K562 (cell line): Measurements from ENCODE around the gene SUCO.

ENCODE experiments used
- CBFB ChIP-seq: sonication (generic); formaldehyde crosslinking; IDR thresholded peaks from 2 replicates; pipeline ENCODE4 v1.4.0; 2020; ENCODE audit warnings: mild to moderate bottlenecking, missing genetic modification reagents
- CBX1 ChIP-seq: sonication (generic); IDR thresholded peaks from 2 replicates; pipeline ENCODE4 v1.6.1; 2016; ENCODE audit warnings: antibody characterized with exemption, low read depth, mild to moderate bottlenecking
- EP300 ChIP-seq: IDR thresholded peaks from 2 replicates; pipeline ENCODE4 v1.6.1; 2012; ENCODE audit warnings: low read length, improper control_type of control experiment
- NFE2L1 ChIP-seq: fragments of 450-650 bp; IDR thresholded peaks from 2 replicates; pipeline ENCODE4 v1.6.1; 2016; ENCODE audit warnings: missing genetic modification characterization, low read depth, mild to moderate bottlenecking, missing compliant biosample characterization, moderate library complexity, borderline replicate concordance
- NR1H2 ChIP-seq: sonication (generic); formaldehyde crosslinking; IDR thresholded peaks from 2 replicates; pipeline ENCODE4 v1.4.0; 2020; ENCODE audit warnings: mild to moderate bottlenecking, missing genetic modification reagents
- SMC3 ChIP-seq: conservative IDR thresholded peaks from 2 replicates; pipeline ENCODE4 v1.6.1; 2011; ENCODE audit warnings: low read depth, low read length, improper control_type of control experiment; ENCODE audit not compliant: insufficient read depth
- TSC22D4 ChIP-seq: fragments of 450-650 bp; IDR thresholded peaks from 2 replicates; pipeline ENCODE4 v1.6.1; 2016; ENCODE audit warnings: missing genetic modification characterization, missing biosample characterization, control low read depth
- TF ChIP-seq, protein P1 (sequence below), 3 experiments: IDR thresholded peaks in 2 of 3; conservative IDR thresholded peaks in 1 of 3; 2 replicates each; pipeline ENCODE4 v1.5.1; 2011 to 2012; ENCODE audit warnings: low read length in 3 of 3, mild to moderate bottlenecking in 3 of 3, control low read depth in 2 of 3, improper control_type of control experiment in 1 of 3, inconsistent platforms in 1 of 3, low read depth in 1 of 3, mixed read lengths in 1 of 3, moderate library complexity in 1 of 3; ENCODE audit not compliant: insufficient read depth in 2 of 3

DNA sequence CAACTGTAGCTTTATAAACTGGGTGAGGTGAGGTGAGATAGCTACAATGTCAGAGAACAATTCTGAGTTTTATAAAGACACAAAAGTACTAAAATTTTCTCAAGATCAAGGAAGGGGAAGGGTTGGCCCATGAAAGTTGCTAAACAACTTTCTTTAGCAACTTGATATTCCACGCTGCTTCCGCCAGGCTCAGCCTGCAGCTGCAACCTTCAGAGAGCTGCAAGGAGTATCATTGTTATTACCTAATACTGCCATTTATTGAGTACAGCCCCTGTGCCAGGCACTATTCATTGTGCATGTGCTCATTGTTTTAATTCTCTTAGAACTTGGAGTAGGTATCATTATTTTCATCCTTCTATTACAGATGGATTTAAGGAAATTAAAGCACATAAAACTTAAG is 34.1 kb upstream of the SUCO start:
- TF ChIP-seq EP300 (no peak), NFE2L1 (no peak), CBX1 (no peak), CBFB (CRISPR knock-in tag) (no peak), TSC22D4 (tag) (no peak), NR1H2 (CRISPR knock-in tag) (no peak), SMC3 (no peak)
- TF ChIP-seq, protein P1, sequence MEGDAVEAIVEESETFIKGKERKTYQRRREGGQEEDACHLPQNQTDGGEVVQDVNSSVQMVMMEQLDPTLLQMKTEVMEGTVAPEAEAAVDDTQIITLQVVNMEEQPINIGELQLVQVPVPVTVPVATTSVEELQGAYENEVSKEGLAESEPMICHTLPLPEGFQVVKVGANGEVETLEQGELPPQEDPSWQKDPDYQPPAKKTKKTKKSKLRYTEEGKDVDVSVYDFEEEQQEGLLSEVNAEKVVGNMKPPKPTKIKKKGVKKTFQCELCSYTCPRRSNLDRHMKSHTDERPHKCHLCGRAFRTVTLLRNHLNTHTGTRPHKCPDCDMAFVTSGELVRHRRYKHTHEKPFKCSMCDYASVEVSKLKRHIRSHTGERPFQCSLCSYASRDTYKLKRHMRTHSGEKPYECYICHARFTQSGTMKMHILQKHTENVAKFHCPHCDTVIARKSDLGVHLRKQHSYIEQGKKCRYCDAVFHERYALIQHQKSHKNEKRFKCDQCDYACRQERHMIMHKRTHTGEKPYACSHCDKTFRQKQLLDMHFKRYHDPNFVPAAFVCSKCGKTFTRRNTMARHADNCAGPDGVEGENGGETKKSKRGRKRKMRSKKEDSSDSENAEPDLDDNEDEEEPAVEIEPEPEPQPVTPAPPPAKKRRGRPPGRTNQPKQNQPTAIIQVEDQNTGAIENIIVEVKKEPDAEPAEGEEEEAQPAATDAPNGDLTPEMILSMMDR (IDR thresholded peaks at IDR 0.05 in 2 of 3, conservative IDR thresholded peaks at IDR 0.05 in 1 of 3; ENCODE audit: insufficient read depth in 2 of 3, low read depth in 1 of 3, low read length in 3 of 3): no peak
